Liver (tissue), 3 donors: ENCODE measurements around the gene NEFH.

Experiments used
- EGR1 ChIP-seq, 2 donors: IDR thresholded peaks; 2 replicates each; pipeline ENCODE4 v1.6.1; 2016 to 2018; ENCODE audit warnings: antibody characterized with exemption in 2 of 2, low read depth in 2 of 2
- GABPA ChIP-seq, 2 donors: IDR thresholded peaks in 1 of 2; conservative IDR thresholded peaks in 1 of 2; 2 replicates each; pipeline ENCODE4 v1.6.1; 2016; ENCODE audit warnings: antibody characterized with exemption in 2 of 2, mild to moderate bottlenecking in 1 of 2, moderate library complexity in 1 of 2
- JUND ChIP-seq, 2 donors: IDR thresholded peaks; 2 replicates each; pipeline ENCODE4 v1.6.1; 2016; ENCODE audit warnings: antibody characterized with exemption in 2 of 2
- RAD21 ChIP-seq, 2 donors: IDR thresholded peaks; 2 replicates each; pipeline ENCODE4 v1.6.1; 2016; ENCODE audit warnings: antibody characterized with exemption in 2 of 2, mild to moderate bottlenecking in 2 of 2
- REST ChIP-seq: IDR thresholded peaks from 2 replicates; pipeline ENCODE4 v1.6.1; 2016; ENCODE audit warnings: antibody characterized with exemption, mild to moderate bottlenecking
- RXRA ChIP-seq, 2 donors: IDR thresholded peaks; 2 replicates each; pipeline ENCODE4 v1.6.1; 2017 to 2018; ENCODE audit warnings: antibody characterized with exemption in 2 of 2, mild to moderate bottlenecking in 1 of 2
- TAF1 ChIP-seq: conservative IDR thresholded peaks from 2 replicates; pipeline ENCODE4 v1.6.1; 2016; ENCODE audit warnings: antibody characterized with exemption, mild to moderate bottlenecking
- YY1 ChIP-seq: IDR thresholded peaks from 2 replicates; pipeline ENCODE4 v1.6.1; 2016; ENCODE audit warnings: antibody characterized with exemption, mild to moderate bottlenecking
- TF ChIP-seq, protein P1 (sequence below): fragments of 150-350 bp; IDR thresholded peaks from 2 replicates; pipeline ENCODE4 v1.5.1; 2017; ENCODE audit warnings: improper control_type of control experiment, low read depth, low read length; ENCODE audit not compliant: missing input control
- TF ChIP-seq, protein P2 (sequence below): IDR thresholded peaks from 2 replicates; pipeline ENCODE4 v1.6.1; 2016; ENCODE audit warnings: antibody characterized with exemption
- TF ChIP-seq, protein P3 (sequence below): IDR thresholded peaks from 2 replicates; pipeline ENCODE4 v1.6.1; 2016; ENCODE audit warnings: antibody characterized with exemption
- TF ChIP-seq, protein P4 (sequence below): IDR thresholded peaks from 2 replicates; pipeline ENCODE4 v1.6.1; 2016; ENCODE audit warnings: antibody characterized with exemption
- donor health status: healthy.
- donor health status: healthy.

DNA sequence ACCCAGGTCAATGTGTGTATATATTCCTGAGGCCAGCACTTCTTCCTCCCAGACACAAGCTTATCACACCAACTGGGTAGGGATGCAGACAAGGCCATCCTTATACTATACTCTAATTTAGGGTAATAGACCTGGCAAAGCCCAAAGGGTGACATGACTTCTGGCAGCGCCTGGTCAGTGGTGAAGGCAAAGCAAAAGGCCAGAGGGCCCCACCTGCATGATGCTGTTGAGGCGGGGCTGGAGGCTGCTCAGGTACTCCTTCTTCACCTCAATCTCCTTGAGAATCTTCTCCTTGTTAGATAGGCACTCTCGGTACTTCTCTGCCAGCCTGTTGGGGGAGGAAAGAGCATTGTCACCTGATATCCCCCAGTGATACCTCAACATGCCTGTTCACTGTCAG is 56.4 kb downstream of the NEFH start:
- TF ChIP-seq, protein P1, sequence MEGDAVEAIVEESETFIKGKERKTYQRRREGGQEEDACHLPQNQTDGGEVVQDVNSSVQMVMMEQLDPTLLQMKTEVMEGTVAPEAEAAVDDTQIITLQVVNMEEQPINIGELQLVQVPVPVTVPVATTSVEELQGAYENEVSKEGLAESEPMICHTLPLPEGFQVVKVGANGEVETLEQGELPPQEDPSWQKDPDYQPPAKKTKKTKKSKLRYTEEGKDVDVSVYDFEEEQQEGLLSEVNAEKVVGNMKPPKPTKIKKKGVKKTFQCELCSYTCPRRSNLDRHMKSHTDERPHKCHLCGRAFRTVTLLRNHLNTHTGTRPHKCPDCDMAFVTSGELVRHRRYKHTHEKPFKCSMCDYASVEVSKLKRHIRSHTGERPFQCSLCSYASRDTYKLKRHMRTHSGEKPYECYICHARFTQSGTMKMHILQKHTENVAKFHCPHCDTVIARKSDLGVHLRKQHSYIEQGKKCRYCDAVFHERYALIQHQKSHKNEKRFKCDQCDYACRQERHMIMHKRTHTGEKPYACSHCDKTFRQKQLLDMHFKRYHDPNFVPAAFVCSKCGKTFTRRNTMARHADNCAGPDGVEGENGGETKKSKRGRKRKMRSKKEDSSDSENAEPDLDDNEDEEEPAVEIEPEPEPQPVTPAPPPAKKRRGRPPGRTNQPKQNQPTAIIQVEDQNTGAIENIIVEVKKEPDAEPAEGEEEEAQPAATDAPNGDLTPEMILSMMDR, result no peak
- TF ChIP-seq RAD21 (IDR thresholded peaks at IDR 0.05) (no peak), EGR1 (IDR thresholded peaks at IDR 0.05; ENCODE audit: low read depth in 2 of 2) (no peak), JUND (IDR thresholded peaks at IDR 0.05) (no peak), REST (no peak), TAF1 (no peak), GABPA (IDR thresholded peaks at IDR 0.05 in 1 of 2, conservative IDR thresholded peaks at IDR 0.05 in 1 of 2) (no peak), RXRA (IDR thresholded peaks at IDR 0.05) (no peak), YY1 (no peak)
- TF ChIP-seq, protein P2, sequence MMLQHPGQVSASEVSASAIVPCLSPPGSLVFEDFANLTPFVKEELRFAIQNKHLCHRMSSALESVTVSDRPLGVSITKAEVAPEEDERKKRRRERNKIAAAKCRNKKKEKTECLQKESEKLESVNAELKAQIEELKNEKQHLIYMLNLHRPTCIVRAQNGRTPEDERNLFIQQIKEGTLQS, result no peak
- TF ChIP-seq, protein P3, sequence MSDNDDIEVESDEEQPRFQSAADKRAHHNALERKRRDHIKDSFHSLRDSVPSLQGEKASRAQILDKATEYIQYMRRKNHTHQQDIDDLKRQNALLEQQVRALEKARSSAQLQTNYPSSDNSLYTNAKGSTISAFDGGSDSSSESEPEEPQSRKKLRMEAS, result no peak
- TF ChIP-seq, protein P4, sequence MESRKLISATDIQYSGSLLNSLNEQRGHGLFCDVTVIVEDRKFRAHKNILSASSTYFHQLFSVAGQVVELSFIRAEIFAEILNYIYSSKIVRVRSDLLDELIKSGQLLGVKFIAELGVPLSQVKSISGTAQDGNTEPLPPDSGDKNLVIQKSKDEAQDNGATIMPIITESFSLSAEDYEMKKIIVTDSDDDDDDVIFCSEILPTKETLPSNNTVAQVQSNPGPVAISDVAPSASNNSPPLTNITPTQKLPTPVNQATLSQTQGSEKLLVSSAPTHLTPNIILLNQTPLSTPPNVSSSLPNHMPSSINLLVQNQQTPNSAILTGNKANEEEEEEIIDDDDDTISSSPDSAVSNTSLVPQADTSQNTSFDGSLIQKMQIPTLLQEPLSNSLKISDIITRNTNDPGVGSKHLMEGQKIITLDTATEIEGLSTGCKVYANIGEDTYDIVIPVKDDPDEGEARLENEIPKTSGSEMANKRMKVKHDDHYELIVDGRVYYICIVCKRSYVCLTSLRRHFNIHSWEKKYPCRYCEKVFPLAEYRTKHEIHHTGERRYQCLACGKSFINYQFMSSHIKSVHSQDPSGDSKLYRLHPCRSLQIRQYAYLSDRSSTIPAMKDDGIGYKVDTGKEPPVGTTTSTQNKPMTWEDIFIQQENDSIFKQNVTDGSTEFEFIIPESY, result no peak
